Ascending aorta (tissue), 2 donors: ENCODE results near the gene NSFL1C. TPM values are rescaled to one million over a fixed set of nuclear protein-coding genes. Genes with fewer than 3 reads are reported as not detected.

Experiments
- DNase-seq, 2 donors: peaks; one replicate each; pipeline ENCODE4 v3.0.0-alpha.2; 2019; ENCODE audit warnings: low spot score in 2 of 2
- H3K27ac ChIP-seq, 2 donors: fragments of 200-600 bp; sonication (generic); one replicate each; pipeline ENCODE4 v1.5.1; 2016 to 2017; ENCODE audit warnings: mild to moderate bottlenecking in 1 of 2
- H3K27me3 ChIP-seq: fragments of 200-600 bp; sonication (generic); one replicate; pipeline ENCODE4 v1.5.1; 2017
- H3K36me3 ChIP-seq, 2 donors: fragments of 200-600 bp; sonication (generic); one replicate each; pipeline ENCODE4 v1.5.1; 2016
- H3K4me1 ChIP-seq, 2 donors: fragments of 200-600 bp; sonication (generic); one replicate each; pipeline ENCODE4 v1.5.1; 2016 to 2017; ENCODE audit warnings: mild to moderate bottlenecking in 1 of 2
- H3K4me3 ChIP-seq, 2 donors: fragments of 200-600 bp; sonication (generic); one replicate each; pipeline ENCODE4 v1.5.1; 2016 to 2017; ENCODE audit warnings: mild to moderate bottlenecking in 1 of 2
- H3K9me3 ChIP-seq, 2 donors: fragments of 200-600 bp; sonication (generic); one replicate each; pipeline ENCODE4 v1.5.1; 2016
- CTCF ChIP-seq, 3 experiments: fragments of 200-600 bp in 2 of 3; fragments of 450-650 bp in 1 of 3; sonication (generic) in 2 of 3; IDR thresholded peaks; one replicate each; pipeline ENCODE4 v1.5.1; 2016 to 2019; ENCODE audit warnings: antibody characterized with exemption in 3 of 3, mild to moderate bottlenecking in 1 of 3, moderate library complexity in 1 of 3
- intact Hi-C: fragments of 100-400 bp; cut with DNase I; formaldehyde crosslinking; loops from one replicate; pipeline ENCODE4 v1.15.1; 2023
- total RNA-seq: library from RNA; depleted of rRNA; stranded (reverse); fragments of >200 nt; gene quantifications from one replicate; pipeline ENCODE4 v1.1.0, GENCODE V29; 2016

NSFL1C gene
- total RNA-seq, 1 donor from 2014 or later = 58.5 TPM

- TF ChIP-seq CTCF (IDR thresholded peaks at IDR 0.05) = no peak
- intact Hi-C loops = loop anchor here (2.0 kb wide), 1 partner anchor 124 kb away; no protein-coding TSS in a partner anchor
- no peak for DNase-seq
- H3K4me3 ChIP-seq = no peak overlapping the region
- no peaks in the 10 kb centered on the region for H3K27me3 ChIP-seq
- H3K9me3 ChIP-seq = no peaks in the 10 kb centered on the region
- no peaks in the 10 kb centered on the region for H3K36me3 ChIP-seq
- H3K4me1 ChIP-seq = no peaks in the 10 kb centered on the region
- H3K27ac ChIP-seq = no peak overlapping the region
Measured at GRCh38 chr20:1429143-1429728, 37.4 kb downstream of the NSFL1C start.

DNA sequence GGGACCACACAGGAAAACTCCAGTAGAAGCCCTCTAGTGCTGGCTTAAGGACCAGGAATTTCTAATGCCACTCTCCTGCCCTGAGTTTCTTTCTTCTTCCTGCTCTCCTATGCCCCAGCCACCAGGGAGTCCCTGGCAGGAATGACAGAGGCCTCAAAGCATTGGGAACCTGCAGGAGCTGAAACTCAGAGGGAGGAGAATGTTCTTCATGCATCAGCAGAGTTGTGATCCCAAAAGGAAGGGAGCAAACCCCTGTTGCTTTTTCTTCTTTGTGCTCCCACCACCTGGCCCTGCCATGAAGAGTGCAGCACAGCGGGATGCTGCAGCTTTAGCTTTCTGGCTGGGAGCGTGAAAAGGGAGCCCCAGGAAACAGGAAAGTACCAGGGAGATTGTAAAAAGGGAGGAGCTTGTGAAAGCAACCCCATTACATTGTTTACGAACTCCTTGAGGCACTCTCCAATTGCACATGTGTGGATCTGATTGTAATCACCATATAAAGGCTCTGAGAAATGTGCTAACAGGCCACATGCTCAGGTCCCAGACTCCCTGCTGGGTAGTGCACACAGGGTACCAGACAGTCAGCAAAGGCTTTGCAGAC lies 39.1 kb downstream of the NSFL1C start:
- TF ChIP-seq CTCF (IDR thresholded peaks at IDR 0.05) = no peak
- Histone ChIP-seq H3K9me3 (no peaks in the 10 kb centered on the region), H3K4me1 (no peaks in the 10 kb centered on the region), H3K36me3 (no peaks in the 10 kb centered on the region), H3K27me3 (no peaks in the 10 kb centered on the region), H3K4me3 (no peak overlapping the region), H3K27ac (no peak overlapping the region)
- DNase-seq = no peak
- intact Hi-C loops = loop anchor here (2.0 kb wide), 1 partner anchor 123 kb away; no protein-coding TSS in a partner anchor

DNA sequence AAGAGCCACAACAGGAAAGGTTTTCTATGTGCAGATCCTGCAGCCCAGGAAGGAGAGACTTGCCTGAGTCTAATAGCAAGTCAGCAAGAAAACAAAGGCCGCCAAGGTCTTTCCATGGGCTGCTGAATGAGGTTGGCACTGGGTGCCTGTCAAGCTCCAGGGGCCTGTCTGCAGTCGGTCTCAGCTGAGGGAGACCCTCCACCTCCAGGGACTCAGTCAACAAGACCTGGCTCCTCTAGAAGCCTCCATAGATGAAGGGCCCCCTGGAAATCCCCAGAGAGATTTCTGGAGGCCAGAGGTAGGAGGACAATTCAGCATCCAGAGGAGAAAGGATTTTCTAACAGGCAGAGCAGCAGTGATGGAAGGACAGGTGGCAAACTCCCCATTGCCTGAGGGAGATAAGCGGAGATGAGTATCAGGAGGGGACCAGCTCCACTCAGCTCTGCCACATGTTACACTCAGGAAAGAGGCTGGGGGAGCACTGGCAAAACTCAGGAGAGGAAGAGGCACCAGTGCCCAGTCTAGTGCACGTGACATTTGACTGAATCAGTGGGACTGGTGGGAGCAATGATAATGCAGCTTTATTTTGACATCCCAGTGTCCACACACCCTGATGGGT lies 40.3 kb downstream of the NSFL1C start:
- intact Hi-C loops = no loop called here
- H3K9me3 ChIP-seq = no peaks in the 10 kb centered on the region
- DNase-seq = no peak
- H3K27me3 ChIP-seq = no peaks in the 10 kb centered on the region
- no peak overlapping the region for H3K27ac ChIP-seq
- no peaks in the 10 kb centered on the region for H3K36me3 ChIP-seq
- TF ChIP-seq CTCF (IDR thresholded peaks at IDR 0.05) = no peak
- H3K4me1 ChIP-seq = no peaks in the 10 kb centered on the region
- no peak overlapping the region for H3K4me3 ChIP-seq

DNA sequence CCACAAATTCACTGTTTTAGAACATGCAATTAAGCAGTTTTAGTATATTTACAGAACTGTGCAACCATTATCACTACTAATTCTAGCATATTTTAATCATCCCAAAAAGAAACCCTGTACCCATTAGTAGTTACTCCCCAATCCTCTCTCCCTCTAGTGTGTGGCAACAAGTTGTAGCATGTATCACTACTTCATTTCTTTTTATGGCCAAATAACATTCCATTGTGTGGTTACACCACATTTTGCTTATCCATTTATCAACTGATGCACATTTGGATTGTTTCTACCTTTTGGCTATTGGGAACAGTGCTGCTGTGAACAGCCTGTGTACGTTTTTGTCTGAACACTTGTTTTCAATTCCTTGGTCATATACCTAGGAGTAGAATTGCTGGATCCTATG lies 42.3 kb downstream of the NSFL1C start:
- no peaks in the 10 kb centered on the region for H3K36me3 ChIP-seq
- no peak overlapping the region for H3K27ac ChIP-seq
- H3K4me3 ChIP-seq = no peak overlapping the region
- no peak for DNase-seq
- no peaks in the 10 kb centered on the region for H3K4me1 ChIP-seq
- H3K9me3 ChIP-seq = peaks cover 0 to 3% of the 10 kb centered on the region in 2 donors
- intact Hi-C loops = no loop called here
- no peak for TF ChIP-seq CTCF (IDR thresholded peaks at IDR 0.05)
- H3K27me3 ChIP-seq = no peaks in the 10 kb centered on the region

- no peaks in the 10 kb centered on the region for H3K27me3 ChIP-seq
- H3K4me3 ChIP-seq = no peak overlapping the region
- peaks cover 0 to 3% of the 10 kb centered on the region in 2 donors for H3K9me3 ChIP-seq
- H3K4me1 ChIP-seq = no peaks in the 10 kb centered on the region
- no peak for TF ChIP-seq CTCF (IDR thresholded peaks at IDR 0.05)
- H3K36me3 ChIP-seq = no peaks in the 10 kb centered on the region
- DNase-seq = no peak
- H3K27ac ChIP-seq = no peak overlapping the region
- intact Hi-C loops = no loop called here
Measured at GRCh38 chr20:1423625-1424106, 43.0 kb downstream of the NSFL1C start.
